GM12865 (cell line): Measurements from ENCODE around the gene ARHGDIA.

ENCODE experiments used
- DNase-seq: peaks from one replicate; pipeline ENCODE4 v3.0.0; 2010; ENCODE audit warnings: low read depth
- H3K4me3 ChIP-seq: 2 replicates; pipeline ENCODE4 v1.5.1; 2011; ENCODE audit warnings: mild to moderate bottlenecking, low read depth, low read length, control low read depth
- CTCF ChIP-seq: IDR thresholded peaks from 2 replicates; pipeline ENCODE4 v1.5.1; 2011; ENCODE audit warnings: low read length, control low read depth, low read depth, inconsistent platforms; ENCODE audit not compliant: insufficient read depth; ENCODE audit errors: missing control alignments

The ARHGDIA gene

GRCh38 chr17:81866440-81867169, 4.5 kb downstream of the ARHGDIA start:
- no peak for TF ChIP-seq CTCF
- H3K4me3 ChIP-seq = no peak overlapping the region
- DNase-seq = no peak

- no peak for TF ChIP-seq CTCF
- no peak for DNase-seq
- no peak overlapping the region for H3K4me3 ChIP-seq
These were observed 5.3 kb downstream of the ARHGDIA start for GRCh38 chr17:81865733-81866439.

GRCh38 chr17:81865358-81865732, 5.8 kb downstream of the ARHGDIA start:
- TF ChIP-seq CTCF = no peak
- H3K4me3 ChIP-seq = no peak overlapping the region
- DNase-seq = no peak

GRCh38 chr17:81863833-81864768, 7.0 kb downstream of the ARHGDIA start:
- H3K4me3 ChIP-seq = no peak overlapping the region
- no peak for TF ChIP-seq CTCF
- no peak for DNase-seq

GRCh38 chr17:81863123-81863675, 7.9 kb downstream of the ARHGDIA start:
- no peak for TF ChIP-seq CTCF
- no peak overlapping the region for H3K4me3 ChIP-seq
- no peak for DNase-seq

GRCh38 chr17:81860756-81861568, 10.2 kb downstream of the ARHGDIA start:
- no peak for TF ChIP-seq CTCF
- DNase-seq = peak; percentile 100
- peak overlapping the region; percentile 91 for H3K4me3 ChIP-seq
